GM06990 (cell line): ENCODE measurements around the gene TMEM185A.

Experiments
- DNase-seq: peaks from one replicate; pipeline ENCODE4 v3.0.0-alpha.2; 2011; ENCODE audit not compliant: insufficient read length; ENCODE audit errors: extremely low read depth
- H3K27me3 ChIP-seq: replicated peaks from 2 replicates; pipeline ENCODE4 v1.6.0; 2011; ENCODE audit warnings: low read length; ENCODE audit not compliant: control insufficient read depth, insufficient read depth
- H3K36me3 ChIP-seq: 2 replicates; pipeline ENCODE4 v1.5.1; 2011; ENCODE audit warnings: low read length; ENCODE audit not compliant: control insufficient read depth, insufficient read depth
- H3K4me3 ChIP-seq: replicated peaks from 2 replicates; pipeline ENCODE4 v1.5.1; 2011; ENCODE audit warnings: low read depth, mild to moderate bottlenecking, control low read depth, low read length
- CTCF ChIP-seq: IDR thresholded peaks from 2 replicates; pipeline ENCODE4 v1.5.1; 2011; ENCODE audit warnings: low read length, control low read depth, mild to moderate bottlenecking, inconsistent platforms; ENCODE audit not compliant: insufficient read depth, poor library complexity, severe bottlenecking

Gene TMEM185A

GRCh38 chrX:149650162-149650561 lies 18.6 kb upstream of the TMEM185A start:
- Histone ChIP-seq H3K36me3 (no peaks in the 10 kb centered on the region), H3K4me3 (no peak overlapping the region), H3K27me3 (no peaks in the 10 kb centered on the region)
- no peak for DNase-seq
- no peak for TF ChIP-seq CTCF

DNA sequence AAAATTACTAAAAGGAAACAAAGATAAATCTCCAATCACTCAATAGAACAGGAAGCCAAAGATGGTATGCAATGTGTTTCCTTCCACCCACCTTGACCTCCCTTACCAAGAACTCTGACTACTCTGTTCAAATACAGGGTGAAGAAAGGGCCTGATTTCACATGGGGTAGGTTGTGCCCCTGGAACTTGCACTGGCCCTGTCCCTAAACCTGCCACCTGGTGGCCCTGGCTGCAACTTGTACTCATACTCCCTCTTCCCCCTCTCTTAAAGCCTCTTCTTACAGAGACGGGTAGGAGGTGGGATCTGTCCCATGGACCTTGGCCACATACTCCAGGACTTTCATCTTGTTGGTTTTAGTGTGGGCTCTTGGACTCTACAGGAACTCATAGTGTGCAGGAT lies 17.3 kb upstream of the TMEM185A start:
- DNase-seq, result no peak
- Histone ChIP-seq H3K4me3 (no peak overlapping the region), H3K36me3 (no peaks in the 10 kb centered on the region), H3K27me3 (no peaks in the 10 kb centered on the region)
- TF ChIP-seq CTCF, result peak; percentile 14

DNA sequence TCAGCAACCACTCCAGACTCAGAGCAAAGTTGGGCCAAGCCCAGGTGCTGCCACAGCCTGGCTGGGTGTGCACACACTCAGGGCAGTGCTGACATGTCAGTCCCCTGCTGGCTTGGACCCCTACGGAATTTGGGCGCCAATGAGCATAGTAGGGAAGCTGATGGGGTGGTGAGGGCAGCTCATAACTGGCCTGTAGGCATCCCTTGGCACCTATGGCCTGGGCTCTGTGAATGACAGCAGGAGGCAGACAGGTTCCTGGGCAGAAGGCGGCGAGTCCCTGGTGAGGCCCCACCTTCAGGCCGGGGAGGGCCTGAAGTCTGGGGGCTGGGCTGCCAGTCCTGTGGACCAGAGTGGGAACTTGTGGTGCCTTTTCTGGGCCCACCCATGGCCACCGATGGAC lies 15.9 kb upstream of the TMEM185A start:
- DNase-seq, result no peak
- Histone ChIP-seq H3K27me3 (no peaks in the 10 kb centered on the region), H3K4me3 (no peak overlapping the region), H3K36me3 (no peaks in the 10 kb centered on the region)
- TF ChIP-seq CTCF, result no peak

- Histone ChIP-seq H3K4me3 (no peak overlapping the region), H3K36me3 (no peaks in the 10 kb centered on the region), H3K27me3 (no peaks in the 10 kb centered on the region)
- no peak for TF ChIP-seq CTCF
- no peak for DNase-seq
These were observed 11.9 kb upstream of the TMEM185A start for GRCh38 chrX:149643496-149643895.

DNA sequence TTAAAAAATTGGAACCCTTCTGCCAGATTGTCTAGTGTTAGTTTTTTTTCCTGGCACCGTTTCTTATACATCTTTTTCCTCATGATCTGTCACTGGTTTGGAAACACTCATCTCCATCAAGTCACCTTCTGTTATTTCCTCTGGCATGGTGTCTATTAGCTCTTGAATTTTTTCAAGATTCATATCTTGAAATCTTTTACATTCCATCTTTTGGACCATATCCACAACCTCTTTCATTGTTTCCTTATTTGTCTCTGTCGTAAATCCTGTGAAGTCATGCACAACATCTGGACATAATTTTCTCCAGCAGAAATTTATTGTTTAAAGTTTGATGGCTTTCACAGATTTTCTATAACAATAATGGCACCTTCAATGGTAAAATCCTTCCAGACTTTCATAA lies 10.2 kb upstream of the TMEM185A start:
- Histone ChIP-seq H3K36me3 (no peaks in the 10 kb centered on the region), H3K4me3 (no peak overlapping the region), H3K27me3 (no peaks in the 10 kb centered on the region)
- no peak for TF ChIP-seq CTCF
- no peak for DNase-seq

DNA sequence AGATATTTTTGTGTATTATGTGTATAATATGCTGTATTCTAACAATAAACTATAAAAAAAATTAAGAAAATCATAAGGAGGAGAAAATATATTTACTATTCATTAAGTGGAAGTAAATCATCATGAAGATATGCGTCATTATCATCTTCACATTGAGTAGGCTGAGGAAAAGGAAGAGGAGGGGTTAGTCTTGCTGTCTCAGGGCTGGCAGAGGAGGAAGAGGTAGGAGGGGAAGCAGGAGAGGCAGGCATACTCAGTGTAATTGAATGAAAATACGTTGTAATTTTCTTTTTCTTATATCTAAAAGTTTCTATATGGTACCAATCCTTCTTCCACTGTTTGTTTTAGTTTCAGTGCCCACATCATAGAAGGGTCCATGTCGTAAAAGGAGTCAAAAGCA lies 9.8 kb upstream of the TMEM185A start:
- H3K4me3 ChIP-seq, result no peak overlapping the region

More for the DNA sequence above, 9.8 kb upstream of the TMEM185A start:
- no peaks in the 10 kb centered on the region for H3K27me3 ChIP-seq
- TF ChIP-seq CTCF, result no peak
- no peak for DNase-seq
- no peaks in the 10 kb centered on the region for H3K36me3 ChIP-seq
